Measurements from ENCODE around the gene TMEM37.

- TF ChIP-seq, protein P1, sequence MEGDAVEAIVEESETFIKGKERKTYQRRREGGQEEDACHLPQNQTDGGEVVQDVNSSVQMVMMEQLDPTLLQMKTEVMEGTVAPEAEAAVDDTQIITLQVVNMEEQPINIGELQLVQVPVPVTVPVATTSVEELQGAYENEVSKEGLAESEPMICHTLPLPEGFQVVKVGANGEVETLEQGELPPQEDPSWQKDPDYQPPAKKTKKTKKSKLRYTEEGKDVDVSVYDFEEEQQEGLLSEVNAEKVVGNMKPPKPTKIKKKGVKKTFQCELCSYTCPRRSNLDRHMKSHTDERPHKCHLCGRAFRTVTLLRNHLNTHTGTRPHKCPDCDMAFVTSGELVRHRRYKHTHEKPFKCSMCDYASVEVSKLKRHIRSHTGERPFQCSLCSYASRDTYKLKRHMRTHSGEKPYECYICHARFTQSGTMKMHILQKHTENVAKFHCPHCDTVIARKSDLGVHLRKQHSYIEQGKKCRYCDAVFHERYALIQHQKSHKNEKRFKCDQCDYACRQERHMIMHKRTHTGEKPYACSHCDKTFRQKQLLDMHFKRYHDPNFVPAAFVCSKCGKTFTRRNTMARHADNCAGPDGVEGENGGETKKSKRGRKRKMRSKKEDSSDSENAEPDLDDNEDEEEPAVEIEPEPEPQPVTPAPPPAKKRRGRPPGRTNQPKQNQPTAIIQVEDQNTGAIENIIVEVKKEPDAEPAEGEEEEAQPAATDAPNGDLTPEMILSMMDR (IDR thresholded peaks at IDR 0.05): no peak
- TF ChIP-seq EP300 (IDR thresholded peaks at IDR 0.05) (no peak), POLR2A (IDR thresholded peaks at IDR 0.05) (no peak)
Observed at GRCh38 chr2:119383410-119384140, 48.1 kb upstream of the TMEM37 start.

Measured in tibial nerve (tissue), 4 donors.